ENCODE data around the gene RAB39A.
"Not testable (repeated sequence)": the region's sequence is repeated elsewhere in the genome, so short reads cannot be mapped to it uniquely, and the experiment has no call there.

The RAB39A gene, protein sequence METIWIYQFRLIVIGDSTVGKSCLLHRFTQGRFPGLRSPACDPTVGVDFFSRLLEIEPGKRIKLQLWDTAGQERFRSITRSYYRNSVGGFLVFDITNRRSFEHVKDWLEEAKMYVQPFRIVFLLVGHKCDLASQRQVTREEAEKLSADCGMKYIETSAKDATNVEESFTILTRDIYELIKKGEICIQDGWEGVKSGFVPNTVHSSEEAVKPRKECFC

DNA sequence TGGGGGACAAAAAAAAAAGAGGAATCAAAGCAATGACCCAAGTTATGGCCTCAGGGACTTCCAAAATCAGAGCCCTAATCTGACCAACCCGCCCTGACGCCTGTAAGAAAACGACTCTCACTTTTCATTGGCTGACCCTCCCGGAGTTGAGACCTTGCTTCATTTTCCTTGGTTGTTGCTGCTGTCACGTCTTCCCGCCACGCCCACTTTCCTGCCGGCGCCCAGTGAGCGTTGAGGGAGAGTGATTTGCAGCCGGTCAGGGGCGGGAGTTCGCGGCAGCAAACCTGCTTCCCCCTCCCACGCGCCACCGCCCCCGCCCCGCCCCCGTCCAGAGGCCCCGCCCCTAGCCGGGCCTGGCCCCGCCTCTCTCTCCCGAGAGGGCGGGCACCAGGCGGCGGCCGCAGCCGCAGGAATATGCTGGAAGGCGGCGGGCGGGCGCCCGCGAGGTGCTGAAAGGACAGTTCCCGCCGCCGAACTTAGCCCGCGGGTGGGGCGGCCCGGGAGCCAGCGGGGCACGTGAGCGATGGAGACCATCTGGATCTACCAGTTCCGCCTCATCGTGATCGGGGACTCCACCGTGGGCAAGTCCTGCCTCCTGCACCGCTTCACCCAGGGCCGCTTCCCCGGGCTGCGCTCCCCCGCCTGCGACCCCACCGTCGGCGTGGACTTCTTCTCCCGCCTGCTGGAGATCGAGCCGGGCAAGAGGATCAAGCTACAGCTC is at the start of gene RAB39A:
Gene RAB39A, plus strand, starts transcription at position 403 of the 721 bp plus-strand sequence. Its CDS starts 121 bp downstream, at position 524.
- DNase-seq = peak; percentile 97

DNA sequence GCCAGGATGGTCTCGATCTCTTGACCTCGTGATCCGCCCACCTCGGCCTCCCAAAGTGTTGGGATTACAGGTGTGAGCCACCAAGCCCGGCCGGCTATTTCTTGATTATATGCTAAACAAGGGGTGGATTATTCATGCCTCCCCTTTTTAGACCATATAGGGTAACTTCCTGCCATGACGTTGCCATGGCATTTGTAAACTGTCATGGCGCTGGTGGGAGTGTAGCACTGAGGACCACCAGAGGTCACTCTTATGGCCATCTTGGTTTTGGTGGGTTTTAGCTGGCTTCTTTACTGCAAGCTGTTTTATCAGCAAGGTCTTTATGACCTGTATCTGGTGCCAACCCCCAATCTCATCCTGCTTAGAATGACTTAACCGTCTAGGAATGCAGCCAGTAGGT is 46.8 kb upstream of the RAB39A start:
- not testable (repeated sequence) for DNase-seq

DNA sequence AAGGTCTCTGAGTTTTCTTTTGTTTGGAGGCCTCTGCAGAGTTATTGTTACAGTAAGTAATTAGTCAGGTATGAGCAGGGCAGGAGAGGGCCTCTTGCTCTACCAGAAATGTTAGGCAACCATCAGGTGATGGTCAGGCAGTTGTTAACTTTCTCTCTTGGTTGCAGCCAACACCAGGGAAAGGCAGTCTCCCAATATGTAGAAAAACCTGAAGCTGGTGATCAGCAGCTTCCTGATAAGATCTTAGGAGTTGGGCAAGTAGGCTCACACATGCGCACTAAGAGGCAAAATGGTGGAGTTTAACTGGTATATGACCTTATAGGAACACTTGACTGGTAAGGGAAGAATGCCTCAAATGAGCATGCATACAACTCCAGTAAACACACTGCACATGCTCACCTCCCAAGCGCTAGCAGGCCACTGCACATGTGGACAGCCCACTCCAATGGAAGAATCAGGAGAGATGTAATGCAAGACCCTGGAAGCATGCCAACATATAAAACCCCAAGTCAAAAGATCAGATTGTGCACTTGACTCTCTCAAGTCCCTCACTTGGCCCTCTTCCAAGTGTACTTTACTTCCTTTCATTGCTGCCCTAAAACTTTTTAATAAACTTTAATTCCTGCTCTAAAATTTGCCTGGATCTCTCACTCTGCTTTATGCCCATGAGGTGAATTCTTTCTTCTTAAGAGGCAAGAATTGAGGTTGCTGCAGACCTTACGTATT is 46.0 kb upstream of the RAB39A start:
- no peak for DNase-seq

DNA sequence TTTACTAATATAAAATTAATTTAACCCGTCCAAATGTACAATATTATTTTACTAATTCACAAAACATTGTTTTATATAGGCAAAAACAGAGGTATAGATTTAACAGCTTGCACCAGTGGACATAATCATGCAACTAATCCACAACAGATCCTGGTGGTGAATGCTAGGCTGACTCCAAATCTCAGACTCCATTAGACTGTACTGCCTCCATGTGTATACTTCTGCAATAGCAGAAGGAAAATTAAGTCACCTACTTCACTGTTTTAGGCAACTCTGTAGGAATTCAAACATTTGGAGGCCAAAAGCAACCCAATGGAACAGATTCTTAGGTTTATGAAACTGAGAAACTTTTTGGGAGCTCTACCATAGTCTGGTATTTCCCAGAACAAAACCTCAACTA is 30.0 kb upstream of the RAB39A start:
- DNase-seq = no peak

DNA sequence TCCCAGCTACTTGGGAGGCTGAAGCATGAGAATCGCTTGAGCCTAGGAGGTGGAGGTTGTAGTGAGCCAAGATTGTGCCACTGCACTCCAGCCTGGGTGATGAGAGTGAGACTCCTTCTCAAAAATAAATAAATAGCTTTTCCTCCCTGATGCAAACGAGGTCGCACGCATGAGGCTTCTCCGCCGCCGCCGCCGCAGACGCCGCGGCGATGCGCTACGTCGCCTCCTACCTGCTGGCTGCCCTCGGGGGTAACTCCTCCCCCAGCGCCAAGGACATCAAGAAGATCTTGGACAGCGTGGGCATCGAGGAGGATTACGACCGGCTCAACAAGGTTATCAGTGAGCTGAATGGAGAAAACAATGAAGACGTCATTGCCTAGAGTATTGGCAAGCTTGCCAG is 20.0 kb upstream of the RAB39A start:
- DNase-seq = no peak

DNA sequence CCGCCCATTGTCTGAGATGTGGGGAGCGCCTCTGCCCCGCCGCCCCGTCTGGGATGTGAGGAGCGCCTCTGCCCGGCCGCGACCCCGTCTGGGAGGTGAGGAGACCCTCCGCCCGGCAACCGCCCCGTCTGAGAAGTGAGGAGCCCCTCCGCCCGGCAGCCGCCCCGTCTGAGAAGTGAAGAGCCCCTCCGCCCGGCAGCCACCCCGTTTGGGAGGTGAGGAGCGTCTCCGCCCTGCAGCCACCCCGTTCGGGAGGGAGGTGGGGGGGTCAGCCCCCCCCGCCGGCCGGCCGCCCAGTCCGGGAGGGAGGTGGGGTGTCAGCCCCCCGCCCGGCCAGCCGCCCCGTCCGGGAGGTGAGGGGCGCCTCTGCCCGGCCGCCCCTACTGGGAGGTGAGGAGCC is 15.8 kb upstream of the RAB39A start:
- not testable (repeated sequence) for DNase-seq

DNA sequence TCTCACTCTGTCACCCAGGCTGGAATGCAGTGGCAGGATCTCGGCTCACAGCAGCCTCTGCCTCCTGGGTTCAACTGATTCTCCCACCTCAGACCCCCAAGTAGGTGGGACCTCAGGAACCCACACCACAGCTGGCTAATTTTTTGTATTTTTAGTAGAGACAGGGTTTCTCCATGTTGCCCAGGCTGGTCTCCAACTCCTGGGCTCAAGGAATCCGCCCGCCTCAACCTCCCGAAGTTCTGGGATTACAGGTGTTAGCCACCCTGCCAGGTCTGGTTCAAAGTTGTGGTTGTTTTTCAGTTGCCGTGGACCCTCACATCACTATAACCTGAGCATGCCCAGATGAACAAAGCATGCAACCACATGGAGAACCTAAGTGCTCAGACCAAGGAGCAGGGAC is 13.0 kb upstream of the RAB39A start:
- no peak for DNase-seq

DNA sequence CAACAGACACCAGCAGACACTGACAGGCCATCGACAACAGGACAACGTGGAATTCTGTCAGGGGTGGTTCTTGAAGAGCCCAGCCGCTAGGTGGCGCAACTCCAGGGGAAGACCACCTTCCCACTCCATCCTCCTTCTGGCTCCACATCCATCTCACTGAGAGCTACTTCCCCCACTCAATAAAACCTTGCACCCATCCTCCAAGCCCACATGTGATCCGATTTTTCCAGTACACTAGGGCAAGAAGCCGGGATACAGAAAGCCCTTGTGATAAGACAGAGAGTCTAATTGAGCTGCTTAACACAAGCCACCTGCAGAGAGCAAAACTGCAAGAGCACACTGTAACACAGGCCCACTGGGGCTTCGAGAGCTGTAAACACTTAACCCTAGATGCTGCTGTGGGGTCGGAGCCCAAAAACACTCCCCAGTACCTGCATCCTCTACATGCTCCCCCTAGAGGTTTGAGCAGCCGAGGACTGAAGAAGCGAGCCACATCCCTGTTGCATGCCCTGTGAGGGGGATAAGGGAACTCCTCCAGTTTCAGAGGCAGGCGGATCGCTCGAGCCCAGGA is 11.5 kb upstream of the RAB39A start:
- no peak for DNase-seq

DNA sequence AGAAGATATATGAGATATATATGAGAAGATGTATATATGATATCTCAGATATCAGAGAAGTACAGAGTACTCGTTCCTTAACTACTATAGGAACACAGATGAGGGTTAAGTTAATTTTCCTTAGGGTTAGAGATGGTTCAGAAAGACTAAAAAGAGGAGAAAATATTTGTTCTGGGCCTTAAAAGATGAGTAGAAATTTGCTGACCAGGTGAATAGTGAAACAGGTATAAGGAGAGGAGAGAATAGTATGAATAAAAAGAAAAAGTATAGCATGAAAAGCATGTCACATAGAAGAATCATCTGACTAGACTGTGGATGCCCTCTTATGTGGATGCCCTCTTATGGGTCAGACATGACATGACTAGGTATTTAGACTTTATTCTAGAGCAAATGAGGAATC is 6.3 kb upstream of the RAB39A start:
- no peak for DNase-seq

DNA sequence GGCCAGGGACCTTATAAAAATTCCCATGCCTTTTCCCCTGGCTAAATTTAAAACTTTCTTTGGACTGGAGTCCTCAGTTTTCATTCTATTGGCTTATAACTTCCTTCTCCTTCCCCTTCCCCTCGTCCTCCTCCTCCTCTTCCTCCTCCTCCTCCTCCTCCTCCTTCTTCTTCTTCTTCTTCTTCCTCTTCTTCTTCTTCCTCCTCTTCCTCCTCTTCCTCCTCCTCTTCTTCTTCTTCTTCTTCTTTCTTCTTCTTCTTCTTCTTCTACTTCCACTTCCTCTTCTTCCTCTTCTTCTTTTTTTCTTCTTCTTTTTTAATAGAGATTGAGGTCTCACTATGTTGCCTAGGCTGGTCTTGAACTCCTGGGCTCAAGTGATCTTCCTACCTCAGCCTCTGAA is 4.7 kb upstream of the RAB39A start:
- DNase-seq = not testable (repeated sequence)

DNA sequence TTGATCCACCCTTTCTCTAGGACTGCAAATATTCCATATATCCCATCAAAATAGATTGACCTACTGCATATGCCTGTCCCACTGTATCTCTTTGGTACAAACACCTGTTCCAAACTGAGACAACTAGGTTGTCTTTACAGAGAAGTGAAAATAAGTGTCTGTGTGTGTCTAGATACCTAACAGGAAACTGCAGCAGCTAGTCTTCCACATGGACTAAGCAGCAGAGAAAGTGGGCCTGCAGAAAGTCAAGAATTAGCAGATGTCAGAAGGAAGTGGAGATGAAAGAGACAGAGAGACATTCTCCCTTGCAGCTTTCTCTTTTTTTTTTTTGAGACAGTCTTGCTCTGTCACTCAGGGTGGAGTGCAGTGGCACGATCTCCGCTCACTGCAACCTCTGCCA is 3.9 kb upstream of the RAB39A start:
- no peak for DNase-seq

DNA sequence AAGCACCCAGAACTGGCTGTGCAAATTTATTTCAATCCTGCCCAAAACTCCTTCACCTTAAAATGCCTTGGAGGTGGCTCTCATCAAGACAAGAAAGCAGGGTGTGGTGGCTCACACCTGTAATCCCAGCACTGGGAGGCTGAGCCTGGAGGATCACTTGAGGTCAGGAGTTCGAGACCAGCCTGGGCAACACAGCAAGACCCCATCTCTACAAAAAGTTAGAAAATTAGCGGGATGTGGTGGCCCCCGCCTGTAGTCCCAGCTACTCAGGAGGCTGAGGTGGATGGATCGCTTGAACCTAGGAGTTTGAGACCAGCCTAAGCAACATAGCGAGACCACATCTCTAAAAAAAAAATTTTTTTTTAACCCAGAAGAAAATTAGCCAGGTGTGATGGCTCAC is 689 bp upstream of the RAB39A start:
- DNase-seq = no peak

DNA sequence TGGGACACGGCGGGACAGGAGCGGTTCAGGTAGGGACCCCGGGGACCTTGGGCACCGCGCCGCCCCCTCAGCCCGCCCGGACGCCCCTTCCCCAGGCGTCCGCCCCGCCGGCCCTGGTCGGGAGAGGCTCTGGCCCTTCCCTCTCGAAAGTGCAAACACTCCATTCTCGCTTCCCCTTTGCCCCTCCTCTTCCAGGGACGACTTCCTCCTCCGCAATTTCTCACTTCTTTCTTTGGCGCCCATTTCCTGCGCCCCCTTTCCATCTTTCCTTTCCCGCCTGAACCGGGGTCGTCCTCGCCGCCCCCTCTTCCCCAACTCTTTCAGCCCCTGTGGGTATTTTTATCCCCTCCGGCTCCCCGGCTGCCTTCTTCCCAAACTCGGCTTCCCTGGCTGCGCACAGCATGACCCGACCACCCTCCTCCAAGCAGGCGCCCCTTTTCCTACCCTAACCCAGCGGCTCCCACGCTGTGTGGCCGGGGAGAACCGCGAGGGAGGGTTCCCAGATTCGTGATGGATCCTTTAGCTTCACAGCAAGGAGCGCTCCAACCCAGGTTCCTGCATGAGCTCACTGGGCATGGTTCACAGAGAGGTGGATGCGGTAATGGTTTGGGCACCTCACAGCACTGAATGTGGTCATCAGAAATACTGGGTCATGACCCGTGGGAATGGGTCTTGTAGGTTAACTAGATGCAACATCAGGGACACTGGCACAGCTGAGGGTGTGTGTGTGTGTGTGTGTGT is 689 bp downstream of the RAB39A start:
- no peak for DNase-seq

DNA sequence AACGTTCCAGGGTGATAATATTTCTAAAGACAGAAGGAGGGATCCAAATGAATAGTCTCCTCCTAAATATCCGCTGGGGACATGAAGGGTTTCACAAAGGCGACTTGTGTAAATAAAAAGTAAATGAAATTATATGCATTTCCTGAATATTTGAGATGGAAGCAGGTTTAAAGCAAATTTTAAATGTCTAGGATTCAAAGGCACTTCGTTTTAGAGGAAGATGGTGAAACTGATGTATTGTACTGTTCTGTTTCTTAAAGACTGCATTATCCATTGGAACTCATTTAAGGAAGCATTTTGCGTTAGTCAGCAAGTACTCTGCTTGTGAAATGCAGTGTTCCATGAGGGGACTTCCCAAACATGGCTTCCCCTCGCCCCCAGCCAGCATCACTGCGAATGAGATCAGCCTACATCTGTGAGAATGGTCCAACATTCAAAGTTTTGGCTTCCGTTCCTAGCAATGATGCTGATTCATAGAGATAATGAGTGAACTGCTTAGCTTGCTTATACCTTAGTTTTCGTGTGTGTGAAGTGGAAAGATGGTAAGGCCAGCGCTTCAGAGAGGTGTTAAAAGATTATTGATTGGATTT is 1.5 kb downstream of the RAB39A start:
- no peak for DNase-seq

DNA sequence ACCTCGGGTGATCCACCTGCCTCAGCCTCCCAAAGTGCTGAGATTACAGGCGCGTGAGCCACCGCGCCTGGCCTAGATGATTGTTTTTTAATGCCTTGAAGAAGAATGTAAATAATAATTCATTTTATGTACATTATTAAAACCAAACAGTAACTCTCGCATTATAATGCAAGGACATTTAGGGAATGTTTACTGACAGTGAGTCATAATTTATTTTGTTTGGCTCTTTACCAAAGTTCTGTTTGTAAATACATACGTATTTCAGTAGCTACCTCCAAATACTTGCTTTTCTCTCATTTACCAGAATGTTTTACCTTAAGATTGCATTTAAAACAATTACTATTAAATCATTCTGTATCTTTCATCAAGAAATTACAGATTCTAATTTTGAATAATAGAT is 3.0 kb downstream of the RAB39A start:
- no peak for DNase-seq

DNA sequence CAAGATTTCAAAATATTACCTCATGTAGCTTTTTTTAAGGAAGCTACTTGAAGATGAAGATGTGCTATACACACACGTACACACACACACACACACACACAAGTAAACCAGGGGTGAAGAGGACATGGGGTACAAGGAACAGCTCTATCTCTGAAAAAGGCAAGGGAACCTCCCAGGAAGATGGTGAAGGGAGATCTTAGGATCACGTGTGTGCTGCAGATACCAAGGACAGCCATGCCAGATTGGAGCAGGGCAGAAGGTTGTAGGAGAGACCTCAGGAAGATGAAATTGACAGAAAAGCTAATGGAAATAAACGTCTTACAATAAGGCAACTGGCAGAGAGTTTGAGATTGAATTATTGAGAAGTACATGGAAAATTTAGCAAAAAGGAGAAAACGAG is 19.7 kb downstream of the RAB39A start:
- DNase-seq = no peak

DNA sequence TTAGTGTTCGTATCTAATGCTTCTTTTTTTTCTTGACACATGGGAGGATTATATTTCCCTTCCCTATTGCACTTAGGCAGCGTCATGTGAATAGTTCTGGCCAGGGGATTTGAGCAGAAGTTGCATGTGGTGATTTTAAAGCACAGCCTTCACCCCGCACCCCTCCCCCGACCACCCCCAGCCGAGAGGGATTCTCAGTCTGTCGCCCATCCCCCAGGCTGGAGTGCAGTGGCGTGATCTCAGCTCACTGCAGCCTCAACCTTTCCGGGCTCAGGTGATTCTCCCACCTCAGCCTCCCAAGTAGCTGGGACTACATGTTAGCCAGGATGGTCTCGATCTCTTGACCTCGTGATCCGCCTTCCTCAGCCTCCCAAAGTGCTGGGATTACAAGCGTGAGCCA is 20.1 kb downstream of the RAB39A start:
- not testable (repeated sequence) for DNase-seq

DNA sequence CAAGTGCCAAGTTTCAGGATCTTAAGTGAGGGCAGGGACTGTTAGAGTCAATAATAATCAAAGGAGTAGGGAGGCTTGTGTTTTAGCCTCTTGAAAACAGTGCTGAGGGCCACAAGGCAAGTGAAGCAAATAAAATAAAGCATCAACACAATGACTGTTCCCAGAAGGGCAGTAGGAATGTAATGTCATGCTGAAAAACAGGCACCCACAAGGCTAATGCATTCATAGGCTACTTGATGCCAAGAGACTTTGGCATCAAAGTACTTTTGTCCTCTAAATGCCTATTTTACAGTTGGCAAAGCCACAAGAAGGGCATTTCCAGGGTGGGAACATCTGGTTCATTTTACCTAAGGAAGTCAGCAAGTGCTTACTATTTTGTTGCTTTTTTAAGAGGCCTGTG is 22.9 kb downstream of the RAB39A start:
- no peak for DNase-seq

DNA sequence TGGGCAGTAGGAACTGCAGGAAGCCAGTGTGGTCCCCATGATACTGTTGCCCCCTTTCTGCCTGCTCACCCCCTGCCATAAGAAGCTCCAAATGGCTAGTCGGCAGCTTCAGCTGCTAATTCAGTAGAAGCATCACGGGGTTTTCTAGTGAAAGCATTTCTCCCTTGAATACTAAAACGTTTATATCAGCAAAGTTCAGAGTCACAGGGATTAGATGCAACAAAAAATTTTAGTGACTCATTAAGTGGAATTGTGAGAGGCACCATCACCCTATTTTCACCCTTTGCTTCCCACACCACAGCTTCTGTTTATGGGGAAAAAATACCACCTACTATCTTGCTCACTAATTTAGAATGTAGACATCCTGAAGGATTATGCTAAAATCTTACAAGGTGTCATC is 25.2 kb downstream of the RAB39A start:
- no peak for DNase-seq

DNA sequence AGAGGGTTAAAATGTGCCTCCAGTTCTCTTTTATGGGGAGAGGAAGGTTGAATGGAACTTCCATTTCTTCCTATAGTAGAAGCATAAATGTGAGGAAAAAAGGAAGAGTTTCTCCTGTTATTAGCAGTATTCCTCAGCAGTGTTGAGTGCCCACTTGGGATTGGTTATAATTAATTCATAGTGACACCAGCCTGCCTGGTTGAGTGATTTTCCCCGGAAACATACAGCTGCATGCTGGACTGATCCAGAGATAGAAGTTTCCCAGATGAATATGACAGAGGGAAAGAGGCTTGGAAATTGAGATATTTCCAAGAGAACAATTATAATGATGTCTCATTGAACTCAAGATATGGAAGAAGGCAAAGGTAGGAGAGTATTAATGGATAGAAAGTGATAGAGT is 28.3 kb downstream of the RAB39A start:
- DNase-seq = no peak

DNA sequence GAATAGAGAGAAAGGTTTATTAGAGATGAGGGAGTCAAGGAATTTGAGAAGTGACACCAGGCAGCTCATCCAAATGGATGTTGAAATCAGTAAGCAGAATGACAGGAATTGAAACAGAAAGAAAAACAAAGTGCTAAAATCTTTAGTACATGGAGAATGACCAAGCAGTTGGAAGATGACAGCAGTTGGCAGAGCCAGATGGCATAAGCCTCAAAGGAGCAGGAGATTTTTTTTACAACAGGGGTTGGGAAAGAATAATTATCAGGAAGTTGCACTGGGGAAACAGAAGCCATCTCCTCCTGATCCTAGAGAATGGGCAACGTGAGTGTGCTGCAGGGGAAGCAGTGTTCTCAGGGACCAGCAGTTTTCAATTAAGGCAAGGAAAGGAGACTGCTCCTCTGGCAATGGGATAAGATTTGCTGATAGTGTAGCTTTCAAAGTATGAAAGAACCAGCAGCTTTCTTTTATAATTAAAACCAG is 28.9 kb downstream of the RAB39A start:
- no peak for DNase-seq

DNA sequence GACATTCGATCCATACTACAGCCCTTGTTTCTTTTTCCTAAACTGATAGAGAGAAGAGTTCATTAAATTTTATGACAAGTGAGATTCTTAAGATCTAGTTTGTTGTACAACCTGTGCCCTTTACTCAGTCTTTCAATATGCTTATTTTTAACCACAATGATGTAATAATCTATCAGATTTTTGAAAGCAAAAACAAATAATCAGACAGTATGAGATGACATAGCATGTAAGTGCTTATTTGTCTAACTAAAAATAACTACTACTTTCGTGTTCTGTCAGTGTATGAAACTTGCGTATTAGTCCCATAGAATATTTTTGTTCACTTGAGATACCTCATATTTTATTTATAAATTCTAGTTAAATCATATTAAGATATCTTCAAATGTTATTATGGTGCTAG is 33.2 kb downstream of the RAB39A start:
- no peak for DNase-seq

DNA sequence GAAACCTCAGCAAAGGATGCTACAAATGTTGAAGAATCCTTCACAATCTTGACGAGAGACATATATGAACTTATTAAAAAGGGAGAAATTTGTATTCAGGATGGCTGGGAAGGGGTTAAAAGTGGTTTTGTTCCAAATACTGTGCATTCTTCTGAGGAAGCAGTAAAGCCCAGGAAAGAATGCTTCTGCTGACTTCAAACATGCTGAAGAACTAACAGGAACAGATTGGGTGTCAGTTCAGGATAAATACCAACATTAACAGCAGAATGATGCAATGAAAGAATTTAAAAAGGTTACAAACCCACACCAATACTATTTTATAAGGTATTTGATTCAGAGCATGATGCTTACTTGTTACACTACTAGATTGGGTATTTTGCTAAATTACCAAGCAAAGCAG is 33.9 kb downstream of the RAB39A start:
- no peak for DNase-seq
